Measurements from ENCODE around the gene CABP7.

Gene CABP7

GRCh38 chr22:29684244-29684643 lies 35.6 kb upstream of the CABP7 start:
- DNase-seq (ENCODE audit: low spot score): no peak
- Histone ChIP-seq H3K4me3 (no peak overlapping the region), H3K27ac (no peak overlapping the region)
- no peak for TF ChIP-seq CTCF (IDR thresholded peaks at IDR 0.05)

GRCh38 chr22:29689206-29689879 lies 30.5 kb upstream of the CABP7 start:
- DNase-seq (ENCODE audit: low spot score): no peak
- H3K27ac ChIP-seq: no peak overlapping the region
- no peak for TF ChIP-seq CTCF (IDR thresholded peaks at IDR 0.05)
- no peak overlapping the region for H3K4me3 ChIP-seq

GRCh38 chr22:29689880-29690213 lies 30.0 kb upstream of the CABP7 start:
- Histone ChIP-seq H3K4me3 (no peak overlapping the region), H3K27ac (no peak overlapping the region)
- no peak for TF ChIP-seq CTCF (IDR thresholded peaks at IDR 0.05)
- no peak for DNase-seq (ENCODE audit: low spot score)

- Histone ChIP-seq H3K27ac (no peak overlapping the region), H3K4me3 (no peak overlapping the region)
- TF ChIP-seq CTCF (IDR thresholded peaks at IDR 0.05): no peak
- no peak for DNase-seq (ENCODE audit: low spot score)
These were observed 29.3 kb upstream of the CABP7 start for GRCh38 chr22:29690476-29690875.

- TF ChIP-seq CTCF (IDR thresholded peaks at IDR 0.05): no peak
- DNase-seq (ENCODE audit: low spot score): no peak
- no peak overlapping the region for H3K4me3 ChIP-seq
- no peak overlapping the region for H3K27ac ChIP-seq
These were observed 28.0 kb upstream of the CABP7 start for GRCh38 chr22:29691636-29692326.

- DNase-seq (ENCODE audit: low spot score): no peak
- no peak for TF ChIP-seq CTCF (IDR thresholded peaks at IDR 0.05)
These were observed 27.5 kb upstream of the CABP7 start for GRCh38 chr22:29692327-29692640.

GRCh38 chr22:29693161-29693560 lies 26.6 kb upstream of the CABP7 start:
- Histone ChIP-seq H3K27ac (no peak overlapping the region), H3K4me3 (no peak overlapping the region)
- TF ChIP-seq CTCF (IDR thresholded peaks at IDR 0.05): no peak
- no peak for DNase-seq (ENCODE audit: low spot score)

More at GRCh38 chr22:29692327-29692640, 27.5 kb upstream of the CABP7 start:
- Histone ChIP-seq H3K27ac (no peak overlapping the region), H3K4me3 (no peak overlapping the region)
